ENCODE results near the gene CPA5. TPM values are rescaled to one million over a fixed set of nuclear protein-coding genes. Genes with fewer than 3 reads are reported as not detected.

CPA5 gene
- total RNA-seq, 1 donor from 2014 or later: not detected

DNA sequence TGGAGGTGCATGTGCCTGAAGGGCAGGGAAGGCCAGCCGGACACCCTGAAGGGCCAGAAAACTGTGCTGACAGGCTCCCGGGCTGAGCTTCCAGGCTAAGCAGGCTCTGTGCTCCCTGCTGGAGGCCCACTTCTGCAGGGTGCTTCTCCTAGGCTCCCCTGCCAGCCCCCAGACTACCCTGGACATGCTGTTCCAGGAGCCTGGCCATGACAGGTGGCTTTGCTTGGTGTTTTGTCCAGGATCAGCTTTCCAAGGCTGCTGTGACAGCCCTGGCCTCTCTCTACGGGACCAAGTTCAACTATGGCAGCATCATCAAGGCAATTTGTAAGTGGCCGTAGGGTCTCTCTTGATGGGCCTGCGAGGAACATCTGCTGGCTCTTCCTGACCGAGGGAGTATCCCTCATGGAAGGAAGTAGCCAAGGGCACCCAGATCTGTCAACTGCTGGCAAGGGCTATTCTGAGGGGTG is 41.0 kb downstream of the CPA5 start:
- TF ChIP-seq, protein P1, sequence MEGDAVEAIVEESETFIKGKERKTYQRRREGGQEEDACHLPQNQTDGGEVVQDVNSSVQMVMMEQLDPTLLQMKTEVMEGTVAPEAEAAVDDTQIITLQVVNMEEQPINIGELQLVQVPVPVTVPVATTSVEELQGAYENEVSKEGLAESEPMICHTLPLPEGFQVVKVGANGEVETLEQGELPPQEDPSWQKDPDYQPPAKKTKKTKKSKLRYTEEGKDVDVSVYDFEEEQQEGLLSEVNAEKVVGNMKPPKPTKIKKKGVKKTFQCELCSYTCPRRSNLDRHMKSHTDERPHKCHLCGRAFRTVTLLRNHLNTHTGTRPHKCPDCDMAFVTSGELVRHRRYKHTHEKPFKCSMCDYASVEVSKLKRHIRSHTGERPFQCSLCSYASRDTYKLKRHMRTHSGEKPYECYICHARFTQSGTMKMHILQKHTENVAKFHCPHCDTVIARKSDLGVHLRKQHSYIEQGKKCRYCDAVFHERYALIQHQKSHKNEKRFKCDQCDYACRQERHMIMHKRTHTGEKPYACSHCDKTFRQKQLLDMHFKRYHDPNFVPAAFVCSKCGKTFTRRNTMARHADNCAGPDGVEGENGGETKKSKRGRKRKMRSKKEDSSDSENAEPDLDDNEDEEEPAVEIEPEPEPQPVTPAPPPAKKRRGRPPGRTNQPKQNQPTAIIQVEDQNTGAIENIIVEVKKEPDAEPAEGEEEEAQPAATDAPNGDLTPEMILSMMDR (IDR thresholded peaks at IDR 0.05; ENCODE audit: insufficient read depth, low read length, severe bottlenecking): no peak
- Histone ChIP-seq H3K36me3 (ENCODE audit: control insufficient read depth, insufficient read depth, low read length) (no peaks in the 10 kb centered on the region), H3K27me3 (ENCODE audit: control insufficient read depth, insufficient read depth, low read length) (no peaks in the 10 kb centered on the region), H3K4me3 (ENCODE audit: low read depth, low read length) (no peak overlapping the region)
- FAIRE-seq: peak; percentile 88
- DNase-seq (ENCODE audit: low read depth): no peak

DNA sequence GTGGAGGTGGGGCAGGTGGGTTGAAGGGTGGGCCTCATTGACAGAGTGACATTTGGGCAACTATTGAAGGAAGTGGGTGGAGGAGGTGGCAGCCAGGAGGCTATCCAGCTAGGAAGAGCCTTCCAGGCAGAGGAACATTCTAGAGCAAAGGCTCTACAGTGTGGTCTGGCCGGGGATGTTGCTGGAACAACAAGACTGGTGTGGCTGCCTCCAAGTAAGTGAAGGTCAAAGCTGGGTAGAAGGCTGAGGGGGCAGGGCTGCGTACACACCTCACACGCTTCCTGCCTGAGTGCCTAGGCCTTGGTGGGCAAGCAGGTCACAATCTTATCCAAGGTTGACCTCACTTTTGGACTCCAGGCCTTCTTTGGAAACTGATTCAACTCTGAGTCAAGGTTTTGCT is 42.3 kb downstream of the CPA5 start:
- TF ChIP-seq, protein P1 (IDR thresholded peaks at IDR 0.05; ENCODE audit: insufficient read depth, low read length, severe bottlenecking): no peak
- Histone ChIP-seq H3K27me3 (ENCODE audit: control insufficient read depth, insufficient read depth, low read length) (no peaks in the 10 kb centered on the region), H3K36me3 (ENCODE audit: control insufficient read depth, insufficient read depth, low read length) (no peaks in the 10 kb centered on the region), H3K4me3 (ENCODE audit: low read depth, low read length) (no peak overlapping the region)
- DNase-seq (ENCODE audit: low read depth) (no peak), FAIRE-seq (no peak)

DNA sequence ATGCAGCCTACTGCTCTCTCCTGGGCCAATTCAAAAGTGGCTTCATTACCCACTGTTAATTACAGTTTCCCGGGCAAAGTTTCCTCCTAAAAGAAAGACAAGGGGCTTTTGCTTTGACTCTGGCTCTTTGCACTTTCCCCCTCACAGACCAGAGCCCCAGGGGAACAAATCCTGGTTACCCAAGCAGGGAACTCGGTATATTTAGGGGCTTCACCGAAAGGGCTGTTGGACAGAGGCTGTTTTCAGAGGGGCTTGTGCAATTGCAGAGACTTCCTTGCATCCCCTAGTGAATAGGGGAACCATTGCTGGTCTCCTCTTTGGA is 42.7 kb downstream of the CPA5 start:
- no peaks in the 10 kb centered on the region for H3K36me3 ChIP-seq (ENCODE audit: control insufficient read depth, insufficient read depth, low read length)
- FAIRE-seq (no peak), DNase-seq (ENCODE audit: low read depth) (no peak)
- no peaks in the 10 kb centered on the region for H3K27me3 ChIP-seq (ENCODE audit: control insufficient read depth, insufficient read depth, low read length)
- TF ChIP-seq, protein P1 (IDR thresholded peaks at IDR 0.05; ENCODE audit: insufficient read depth, low read length, severe bottlenecking): no peak
- H3K4me3 ChIP-seq (ENCODE audit: low read depth, low read length): no peak overlapping the region

DNA sequence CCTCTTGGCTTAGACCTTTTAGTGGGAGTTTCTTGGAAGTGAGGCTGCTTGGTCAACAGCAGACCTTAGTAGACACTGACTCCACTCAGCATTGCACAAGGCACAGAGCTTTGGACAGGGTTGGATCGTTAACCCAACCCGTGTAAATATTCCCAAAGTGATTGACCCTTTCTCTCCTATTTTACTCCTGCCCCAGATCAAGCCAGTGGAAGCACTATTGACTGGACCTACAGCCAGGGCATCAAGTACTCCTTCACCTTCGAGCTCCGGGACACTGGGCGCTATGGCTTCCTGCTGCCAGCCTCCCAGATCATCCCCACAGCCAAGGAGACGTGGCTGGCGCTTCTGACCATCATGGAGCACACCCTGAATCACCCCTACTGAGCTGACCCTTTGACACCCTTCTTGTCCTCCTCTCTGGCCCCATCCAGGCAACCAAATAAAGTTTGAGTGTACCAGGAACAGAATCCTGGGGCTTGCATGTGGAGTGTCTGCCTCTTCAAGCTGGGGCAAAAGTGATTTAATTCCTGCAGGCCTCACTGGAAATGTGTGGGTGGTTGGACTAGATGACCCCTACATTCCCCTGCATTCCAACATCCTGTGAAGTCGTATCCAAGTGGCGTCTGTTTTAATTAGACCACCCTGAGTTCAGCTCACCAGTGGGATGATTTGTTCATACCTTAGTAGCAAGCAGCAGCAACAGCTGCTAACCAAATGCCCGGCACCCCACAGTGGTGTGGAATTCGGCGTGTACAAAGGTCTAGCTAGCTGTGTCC is 43.2 kb downstream of the CPA5 start:
- peak; percentile 58 for FAIRE-seq

DNA sequence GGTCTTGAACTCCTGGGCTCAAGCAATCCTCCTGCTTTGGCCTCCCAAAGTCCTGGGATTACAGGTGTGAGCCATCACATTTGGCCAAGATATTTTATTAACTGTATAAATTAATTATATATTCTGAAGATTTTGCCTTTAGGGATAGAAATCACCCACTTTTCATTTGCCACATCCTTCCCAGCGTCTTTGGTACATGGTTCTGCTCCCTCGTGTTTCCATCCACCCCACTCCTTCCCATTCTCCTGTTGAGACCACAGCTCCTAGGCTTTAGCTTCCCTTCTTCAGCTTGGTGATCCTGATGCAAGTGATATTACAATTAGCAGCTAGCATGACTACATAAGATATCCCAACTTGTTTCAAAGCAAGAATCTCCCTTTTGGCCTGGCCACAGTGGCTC is 44.1 kb downstream of the CPA5 start:
- TF ChIP-seq, protein P1 (IDR thresholded peaks at IDR 0.05; ENCODE audit: insufficient read depth, low read length, severe bottlenecking): no peak
- H3K4me3 ChIP-seq (ENCODE audit: low read depth, low read length): no peak overlapping the region
- H3K36me3 ChIP-seq (ENCODE audit: control insufficient read depth, insufficient read depth, low read length): no peaks in the 10 kb centered on the region
- no peak for FAIRE-seq
- DNase-seq (ENCODE audit: low read depth): no peak
- H3K27me3 ChIP-seq (ENCODE audit: control insufficient read depth, insufficient read depth, low read length): no peaks in the 10 kb centered on the region

More for the DNA sequence above, 43.2 kb downstream of the CPA5 start:
- Histone ChIP-seq H3K4me3 (ENCODE audit: low read depth, low read length) (no peak overlapping the region), H3K36me3 (ENCODE audit: control insufficient read depth, insufficient read depth, low read length) (no peaks in the 10 kb centered on the region), H3K27me3 (ENCODE audit: control insufficient read depth, insufficient read depth, low read length) (no peaks in the 10 kb centered on the region)
- TF ChIP-seq, protein P1 (IDR thresholded peaks at IDR 0.05; ENCODE audit: insufficient read depth, low read length, severe bottlenecking): no peak
- no peak for DNase-seq (ENCODE audit: low read depth)

DNA sequence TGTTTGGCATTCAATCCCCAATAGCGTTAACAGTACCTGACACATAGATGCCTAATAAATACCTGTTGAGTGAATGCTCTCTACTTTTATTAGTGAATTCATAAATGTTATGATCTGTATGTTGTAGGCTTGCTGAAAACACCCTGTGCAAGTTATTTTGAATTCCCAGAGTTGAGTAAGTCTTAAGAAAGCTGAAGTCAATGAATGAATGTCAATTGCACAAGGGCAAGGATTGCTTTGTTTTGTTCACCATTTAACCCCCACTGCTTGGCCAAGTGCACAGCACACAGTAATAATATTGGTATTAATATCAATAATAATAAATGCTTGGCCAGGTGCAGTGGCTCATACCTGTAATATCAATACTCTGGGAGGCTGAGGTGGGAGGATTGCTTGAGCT is 45.9 kb downstream of the CPA5 start:
- FAIRE-seq (no peak), DNase-seq (ENCODE audit: low read depth) (no peak)
- H3K4me3 ChIP-seq (ENCODE audit: low read depth, low read length): no peak overlapping the region
- no peaks in the 10 kb centered on the region for H3K36me3 ChIP-seq (ENCODE audit: control insufficient read depth, insufficient read depth, low read length)
- TF ChIP-seq, protein P1 (IDR thresholded peaks at IDR 0.05; ENCODE audit: insufficient read depth, low read length, severe bottlenecking): no peak
- no peaks in the 10 kb centered on the region for H3K27me3 ChIP-seq (ENCODE audit: control insufficient read depth, insufficient read depth, low read length)

Measured in bronchial epithelial cell (primary cell).